Right lobe of liver (tissue), 6 donors: ENCODE results near the gene SMIM41. TPM values are rescaled to one million over a fixed set of nuclear protein-coding genes. Genes with fewer than 3 reads are reported as not detected.

ENCODE experiments used
- ATAC-seq, 4 donors: fragments of 200-7000 bp; cut with Tn5 transposase; one replicate each; pipeline ENCODE4 v1.9.1; 2020; ENCODE audit warnings: mild to moderate bottlenecking in 4 of 4, moderate library complexity in 4 of 4
- DNase-seq, 3 donors: peaks; one replicate each; pipeline ENCODE4 v3.0.0-alpha.2; 2020
- H3K27ac ChIP-seq, 3 donors: fragments of 200-600 bp; one replicate each; pipeline ENCODE4 v1.8.0; 2022
- H3K27me3 ChIP-seq, 2 donors: fragments of 200-600 bp; one replicate each; pipeline ENCODE4 v1.8.0; 2022
- H3K36me3 ChIP-seq, 4 donors: fragments of 200-600 bp; sonication (generic) in 1 of 4; one replicate each; pipeline versions ENCODE4 v1.5.1 to v1.8.0; 2017 to 2022; ENCODE audit warnings: control low read depth in 1 of 4
- H3K4me1 ChIP-seq, 4 donors: fragments of 200-600 bp; sonication (generic) in 1 of 4; one replicate each; pipeline versions ENCODE4 v1.5.1 to v1.8.0; 2017 to 2022; ENCODE audit warnings: control low read depth in 1 of 4
- H3K4me3 ChIP-seq, 3 donors: fragments of 200-600 bp; one replicate each; pipeline ENCODE4 v1.8.0; 2022
- H3K9me3 ChIP-seq, 4 donors: fragments of 200-600 bp; sonication (generic) in 1 of 4; one replicate each; pipeline versions ENCODE4 v1.5.1 to v1.8.0; 2017 to 2022; ENCODE audit warnings: control low read depth in 1 of 4
- POLR2A ChIP-seq: fragments of 450-650 bp; IDR thresholded peaks from one replicate; pipeline ENCODE4 v1.6.1; 2017; ENCODE audit warnings: antibody characterized with exemption, mild to moderate bottlenecking
- WGBS: methylation state at CpG from one replicate; pipeline ENCODE4 v1.1.6; 2018; ENCODE audit warnings: low coverage, low lambda C conversion rate; ENCODE audit not compliant: insufficient coverage; ENCODE audit errors: missing lambda C conversion rate; 5-methylcytosine and 5-hydroxymethylcytosine counted together
- intact Hi-C, 2 donors: fragments of 100-400 bp; cut with DNase I; formaldehyde crosslinking; loops; one replicate each; pipeline versions ENCODE4 v1.11.2 to v1.14.1; 2022
- total RNA-seq, 6 experiments: library from RNA; depleted of rRNA in 2 of 6; stranded (reverse); fragments of >200 nt in 2 of 6; fragmentation: NEBNext Ultra II Directional in 3 of 6; extraction: Animal tissue kit (Norgen Biotek cat#: 25700) in 3 of 6; gene quantifications; one replicate each; pipeline versions ENCODE4 v1.1.0 to v1.2.4, GENCODE V29; 2016 to 2023
- TF ChIP-seq, protein P1 (sequence below), 4 donors: fragments of 200-600 bp in 3 of 4; fragments of 450-650 bp in 1 of 4; IDR thresholded peaks; one replicate each; pipeline versions ENCODE4 v1.5.1 to v1.8.0; 2016 to 2022; ENCODE audit warnings: antibody characterized with exemption in 4 of 4, mild to moderate bottlenecking in 2 of 4
- donor health status: DM: no; HTN: yes; CAD: no.
- donor health status: DM: no; HTN: no; CAD: no.
- donor health status: DM: no; HTN: no; CAD: no.
- donor health status: DM: no; HTN: yes; CAD: no.
- donor health status: DM: no; HTN: yes; CAD: no.

Gene SMIM41
- total RNA-seq, 6 experiments from 2014 or later = not detected

DNA sequence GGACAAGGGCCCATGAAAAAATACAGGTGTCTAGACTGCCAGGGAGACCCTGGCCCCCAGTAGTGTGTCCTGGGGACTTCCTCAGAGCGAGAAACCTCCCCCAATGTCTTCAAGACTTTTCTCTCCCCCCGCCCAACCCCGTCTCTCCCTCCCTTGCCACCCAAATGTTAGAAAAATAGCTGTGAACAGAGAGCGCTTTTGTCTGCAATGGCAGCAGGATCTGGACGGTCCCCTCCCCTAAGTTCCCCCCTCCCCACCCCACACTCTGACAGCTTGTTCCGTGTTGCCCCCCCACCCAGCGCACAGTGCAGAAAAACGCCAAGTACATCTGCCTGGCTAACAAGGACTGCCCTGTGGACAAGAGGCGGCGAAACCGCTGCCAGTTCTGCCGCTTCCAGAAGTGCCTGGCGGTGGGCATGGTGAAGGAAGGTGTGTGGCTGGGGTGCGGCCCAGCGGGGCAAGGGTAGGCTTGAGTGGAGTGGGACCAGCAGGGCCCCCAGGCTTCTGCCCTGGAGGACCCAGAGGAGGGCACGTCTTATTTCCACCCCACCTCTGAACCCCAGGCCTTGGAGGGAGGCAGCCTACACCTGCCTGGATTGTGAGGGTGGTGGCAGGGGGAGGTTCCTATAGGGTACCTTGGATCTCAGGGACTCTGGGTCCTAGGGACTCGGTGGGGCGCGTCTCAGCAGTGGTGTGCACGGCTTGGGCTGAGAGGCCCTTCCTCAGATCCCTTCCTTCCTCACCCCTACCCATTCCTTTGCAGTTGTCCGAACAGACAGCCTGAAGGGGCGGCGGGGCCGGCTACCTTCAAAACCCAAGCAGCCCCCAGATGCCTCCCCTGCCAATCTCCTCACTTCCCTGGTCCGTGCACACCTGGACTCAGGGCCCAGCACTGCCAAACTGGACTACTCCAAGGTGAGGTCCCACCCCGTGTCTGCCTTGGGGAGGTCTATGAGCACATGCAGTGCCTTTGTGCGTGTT is 23.5 kb upstream of the SMIM41 start:
- 79% methylated on average over 15 of the region's 27 CpGs for WGBS

DNA sequence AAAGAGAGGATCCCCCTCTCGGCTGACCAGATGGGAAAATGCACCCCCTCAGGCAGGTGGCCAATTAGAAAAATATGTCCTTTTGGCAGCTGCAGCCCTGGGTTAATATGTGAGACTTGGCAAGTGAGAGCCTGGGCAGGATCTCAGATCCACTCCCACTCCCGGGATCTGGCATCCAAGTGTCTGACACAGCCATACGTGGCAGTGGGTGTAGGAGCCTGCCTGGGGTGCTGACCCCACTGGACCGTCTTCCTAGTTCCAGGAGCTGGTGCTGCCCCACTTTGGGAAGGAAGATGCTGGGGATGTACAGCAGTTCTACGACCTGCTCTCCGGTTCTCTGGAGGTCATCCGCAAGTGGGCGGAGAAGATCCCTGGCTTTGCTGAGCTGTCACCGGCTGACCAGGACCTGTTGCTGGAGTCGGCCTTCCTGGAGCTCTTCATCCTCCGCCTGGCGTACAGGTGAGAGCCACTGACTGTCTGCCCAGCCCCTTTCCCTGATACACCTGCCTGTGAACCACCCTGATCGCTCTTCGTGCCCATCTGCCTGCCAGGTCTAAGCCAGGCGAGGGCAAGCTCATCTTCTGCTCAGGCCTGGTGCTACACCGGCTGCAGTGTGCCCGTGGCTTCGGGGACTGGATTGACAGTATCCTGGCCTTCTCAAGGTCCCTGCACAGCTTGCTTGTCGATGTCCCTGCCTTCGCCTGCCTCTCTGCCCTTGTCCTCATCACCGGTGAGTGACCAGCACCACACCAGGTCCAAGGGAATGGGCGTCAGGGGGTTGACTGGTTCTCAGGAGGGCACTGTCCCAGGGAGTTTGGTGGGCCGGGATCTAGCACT is 22.5 kb upstream of the SMIM41 start:
- 80% methylated on average over 3 of the region's 23 CpGs for WGBS
- no peak overlapping the region for H3K27ac ChIP-seq
- no peaks in the 10 kb centered on the region for H3K4me1 ChIP-seq
- no peak overlapping the region for H3K4me3 ChIP-seq
- ATAC-seq = no peak
- no peaks in the 10 kb centered on the region for H3K9me3 ChIP-seq
- TF ChIP-seq, protein P1, sequence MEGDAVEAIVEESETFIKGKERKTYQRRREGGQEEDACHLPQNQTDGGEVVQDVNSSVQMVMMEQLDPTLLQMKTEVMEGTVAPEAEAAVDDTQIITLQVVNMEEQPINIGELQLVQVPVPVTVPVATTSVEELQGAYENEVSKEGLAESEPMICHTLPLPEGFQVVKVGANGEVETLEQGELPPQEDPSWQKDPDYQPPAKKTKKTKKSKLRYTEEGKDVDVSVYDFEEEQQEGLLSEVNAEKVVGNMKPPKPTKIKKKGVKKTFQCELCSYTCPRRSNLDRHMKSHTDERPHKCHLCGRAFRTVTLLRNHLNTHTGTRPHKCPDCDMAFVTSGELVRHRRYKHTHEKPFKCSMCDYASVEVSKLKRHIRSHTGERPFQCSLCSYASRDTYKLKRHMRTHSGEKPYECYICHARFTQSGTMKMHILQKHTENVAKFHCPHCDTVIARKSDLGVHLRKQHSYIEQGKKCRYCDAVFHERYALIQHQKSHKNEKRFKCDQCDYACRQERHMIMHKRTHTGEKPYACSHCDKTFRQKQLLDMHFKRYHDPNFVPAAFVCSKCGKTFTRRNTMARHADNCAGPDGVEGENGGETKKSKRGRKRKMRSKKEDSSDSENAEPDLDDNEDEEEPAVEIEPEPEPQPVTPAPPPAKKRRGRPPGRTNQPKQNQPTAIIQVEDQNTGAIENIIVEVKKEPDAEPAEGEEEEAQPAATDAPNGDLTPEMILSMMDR (IDR thresholded peaks at IDR 0.05) = no peak
- TF ChIP-seq POLR2A = no peak
- no peaks in the 10 kb centered on the region for H3K36me3 ChIP-seq
- H3K27me3 ChIP-seq = no peaks in the 10 kb centered on the region
- peak in 1 of 3 donors; percentile 55 for DNase-seq
- intact Hi-C loops = no loop called here

More for the DNA sequence above, 23.5 kb upstream of the SMIM41 start:
- DNase-seq (peak in 1 of 3 donors; percentile 60), ATAC-seq (peak in 1 of 4 donors; percentile 0)
- Histone ChIP-seq H3K9me3 (no peaks in the 10 kb centered on the region), H3K36me3 (no peaks in the 10 kb centered on the region), H3K27ac (no peak overlapping the region), H3K4me3 (no peak overlapping the region), H3K27me3 (no peaks in the 10 kb centered on the region), H3K4me1 (peaks cover 0 to 4% (median under 1%) of the 10 kb centered on the region in 4 donors)
- TF ChIP-seq POLR2A = no peak
- TF ChIP-seq, protein P1 (IDR thresholded peaks at IDR 0.05) = no peak
- intact Hi-C loops = no loop called here

DNA sequence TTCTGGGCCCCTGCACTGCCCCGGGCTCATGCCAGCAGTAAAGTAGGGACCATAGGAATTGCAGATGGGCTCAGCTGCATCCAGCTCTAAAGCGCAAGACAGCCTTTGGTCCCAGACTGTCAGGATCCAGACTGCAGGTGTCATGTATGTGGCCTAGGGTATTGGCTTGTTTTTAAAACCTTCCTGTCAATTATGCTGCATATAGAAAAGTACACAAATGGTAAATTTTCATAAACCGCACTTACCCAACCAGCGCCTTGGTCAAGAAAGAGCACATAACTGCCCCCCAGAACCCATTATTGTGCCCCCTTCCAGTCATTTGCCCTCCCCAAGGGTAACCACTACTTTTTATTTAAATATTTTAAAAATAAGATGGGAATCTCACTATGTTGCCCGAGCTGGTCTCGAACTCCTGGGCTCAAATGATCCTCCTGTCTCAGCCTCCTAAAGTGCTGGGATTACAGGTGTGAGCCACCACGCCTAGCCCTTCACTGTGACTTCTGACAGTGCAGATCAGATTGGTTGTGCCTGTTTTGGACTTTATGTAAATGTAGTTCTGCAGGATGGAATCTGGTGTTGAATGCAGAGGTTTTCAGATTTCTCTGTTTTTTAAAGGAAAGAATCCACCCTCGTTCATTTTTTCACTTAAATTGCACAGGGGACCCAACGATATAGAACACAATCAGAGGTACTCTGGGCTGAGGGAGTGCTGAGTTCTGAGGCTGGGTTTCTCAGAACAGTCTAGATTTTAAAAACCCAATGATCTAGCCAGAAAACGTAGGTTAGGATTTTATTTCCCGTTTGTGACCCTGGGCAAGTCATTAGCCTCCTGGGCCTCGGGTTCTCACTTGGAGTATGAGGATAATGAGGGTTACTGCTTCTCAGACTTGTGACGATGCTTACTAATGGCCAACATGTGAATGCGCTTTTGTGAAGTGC is 21.6 kb upstream of the SMIM41 start:
- DNase-seq (no peak), ATAC-seq (no peak)
- intact Hi-C loops = no loop called here
- Histone ChIP-seq H3K36me3 (no peaks in the 10 kb centered on the region), H3K27me3 (no peaks in the 10 kb centered on the region), H3K9me3 (no peaks in the 10 kb centered on the region), H3K27ac (no peak overlapping the region), H3K4me1 (no peaks in the 10 kb centered on the region), H3K4me3 (no peak overlapping the region)
- 92% methylated on average over 14 of the region's 14 CpGs for WGBS
- TF ChIP-seq, protein P1 (IDR thresholded peaks at IDR 0.05) = no peak
- TF ChIP-seq POLR2A = no peak
